Measurements from ENCODE around the gene RAVER2. TPM values are rescaled to one million over a fixed set of nuclear protein-coding genes. Genes with fewer than 3 reads are reported as not detected.

The RAVER2 gene
- total and polyA plus RNA-seq, 2 of the 13 experiments (the other 11 are each of a cell fraction or from before 2014, with no cell fraction given): 11.4 to 15.4 TPM

GRCh38 chr1:64745181-64745985 lies 508 bp downstream of the RAVER2 start (continued):
- TF ChIP-seq HNRNPLL (IDR thresholded peaks at IDR 0.05; ENCODE audit: low read depth, low read length, poor library complexity, severe bottlenecking) (peak; percentile 48), TIGD3 (CRISPR knock-in tag; IDR thresholded peaks at IDR 0.05; ENCODE audit: borderline replicate concordance) (peak; percentile 52; the same call in 1 of the 2 replicates), ZNF891 (CRISPR knock-in tag; IDR thresholded peaks at IDR 0.05) (0 out of 2 replicates have a peak, but pooled peaks have one; percentile 47), PHF8 (CRISPR knock-in tag; IDR thresholded peaks at IDR 0.05) (peak; percentile 50; the same call in 1 of the 2 replicates), ZNF512B (CRISPR knock-in tag; IDR thresholded peaks at IDR 0.05; ENCODE audit: borderline replicate concordance) (0 out of 2 replicates have a peak, but pooled peaks have one; percentile 42), ZNF687 (CRISPR knock-in tag; IDR thresholded peaks at IDR 0.05) (peak; percentile 57), TAF1 (CRISPR knock-in tag; IDR thresholded peaks at IDR 0.05) (peak; percentile 37), PHF21A (CRISPR knock-in tag; IDR thresholded peaks at IDR 0.05) (no peak), ZNF280B (CRISPR knock-in tag; IDR thresholded peaks at IDR 0.05; ENCODE audit: borderline replicate concordance) (0 out of 2 replicates have a peak, but pooled peaks have one; percentile 66), NRL (CRISPR knock-in tag; IDR thresholded peaks at IDR 0.05; ENCODE audit: borderline replicate concordance) (0 out of 2 replicates have a peak, but pooled peaks have one; percentile 49), ZBTB7A (CRISPR knock-in tag; IDR thresholded peaks at IDR 0.05) (peak; percentile 63; the same call in 1 of the 2 replicates)
- TF ChIP-seq, protein P1, sequence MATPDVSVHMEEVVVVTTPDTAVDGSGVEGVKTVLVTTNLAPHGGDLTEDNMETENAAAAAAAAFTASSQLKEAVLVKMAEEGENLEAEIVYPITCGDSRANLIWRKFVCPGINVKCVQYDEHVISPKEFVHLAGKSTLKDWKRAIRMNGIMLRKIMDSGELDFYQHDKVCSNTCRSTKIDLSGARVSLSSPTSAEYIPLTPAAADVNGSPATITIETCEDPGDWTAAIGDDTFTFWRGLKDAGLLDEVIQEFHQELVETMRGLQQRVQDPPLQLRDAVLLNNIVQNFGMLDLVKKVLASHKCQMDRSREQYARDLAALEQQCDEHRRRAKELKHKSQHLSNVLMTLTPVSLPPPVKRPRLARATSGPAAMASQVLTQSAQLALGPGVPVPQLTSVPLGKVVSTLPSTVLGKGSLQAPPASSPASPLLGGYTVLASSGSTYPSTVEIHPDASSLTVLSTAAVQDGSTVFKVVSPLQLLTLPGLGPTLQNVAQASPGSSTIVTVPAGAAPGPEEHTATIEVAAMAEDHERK (CRISPR knock-in tag; IDR thresholded peaks at IDR 0.05; ENCODE audit: low read depth): no peak
